ENCODE measurements around the gene ADGRL1.

Gene ADGRL1

DNA sequence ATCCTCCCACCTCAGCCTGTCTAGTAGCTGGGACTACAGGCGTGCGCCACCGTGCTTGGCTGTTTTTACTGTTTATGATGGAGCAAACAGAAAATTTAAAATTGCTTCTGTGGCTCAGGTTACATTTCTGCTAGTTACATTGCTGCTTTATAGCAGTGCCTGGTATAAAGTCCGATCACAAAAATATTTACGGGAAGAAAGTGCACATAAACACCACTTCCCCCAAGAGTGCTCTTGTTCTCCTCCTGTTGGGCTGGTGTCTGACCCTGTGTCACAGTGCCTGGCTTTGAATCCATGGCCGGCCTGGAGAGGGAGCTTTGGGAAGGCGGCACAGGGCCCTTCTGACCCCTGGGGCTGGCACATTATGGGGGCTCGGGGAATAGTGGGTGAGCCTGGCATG is 100.3 kb downstream of the ADGRL1 start:
- H3K27ac Mint-ChIP-seq: no peak overlapping the region
- H3K9me3 Mint-ChIP-seq: no peaks in the 10 kb centered on the region
- no peak overlapping the region for H3K4me3 Mint-ChIP-seq
- H3K4me1 Mint-ChIP-seq (ENCODE audit: low read depth): no peaks in the 10 kb centered on the region
- H3K36me3 Mint-ChIP-seq (ENCODE audit: low read depth): peaks cover 5% of the 10 kb centered on the region
- no peaks in the 10 kb centered on the region for H3K27me3 Mint-ChIP-seq (ENCODE audit: low read depth)
- no peak for DNase-seq (ENCODE audit: low spot score)

DNA sequence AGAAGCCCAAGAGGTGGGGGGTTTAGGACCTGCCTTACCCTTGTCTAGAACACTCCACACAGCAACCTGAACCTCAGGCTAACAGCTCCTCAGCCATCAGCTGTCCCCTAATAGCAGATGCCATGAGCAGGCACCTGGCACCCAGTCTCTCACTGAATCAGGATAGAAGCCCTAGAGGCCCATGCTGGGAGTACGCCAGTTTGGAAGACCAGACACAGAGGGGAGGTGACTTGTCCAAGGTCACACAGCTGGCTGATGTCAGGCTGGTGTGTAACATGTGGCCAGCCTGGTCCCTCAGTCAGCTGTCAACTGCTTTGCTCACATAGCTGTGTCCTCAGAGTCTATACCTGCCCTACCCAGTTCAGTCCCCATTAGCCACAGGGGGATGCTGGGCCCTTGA is 102.7 kb downstream of the ADGRL1 start:
- H3K27me3 Mint-ChIP-seq (ENCODE audit: low read depth): no peaks in the 10 kb centered on the region
- DNase-seq (ENCODE audit: low spot score): no peak
- no peak overlapping the region for H3K4me3 Mint-ChIP-seq
- H3K36me3 Mint-ChIP-seq (ENCODE audit: low read depth): peaks cover 5% of the 10 kb centered on the region
- H3K4me1 Mint-ChIP-seq (ENCODE audit: low read depth): no peaks in the 10 kb centered on the region
- no peak overlapping the region for H3K27ac Mint-ChIP-seq
- no peaks in the 10 kb centered on the region for H3K9me3 Mint-ChIP-seq

DNA sequence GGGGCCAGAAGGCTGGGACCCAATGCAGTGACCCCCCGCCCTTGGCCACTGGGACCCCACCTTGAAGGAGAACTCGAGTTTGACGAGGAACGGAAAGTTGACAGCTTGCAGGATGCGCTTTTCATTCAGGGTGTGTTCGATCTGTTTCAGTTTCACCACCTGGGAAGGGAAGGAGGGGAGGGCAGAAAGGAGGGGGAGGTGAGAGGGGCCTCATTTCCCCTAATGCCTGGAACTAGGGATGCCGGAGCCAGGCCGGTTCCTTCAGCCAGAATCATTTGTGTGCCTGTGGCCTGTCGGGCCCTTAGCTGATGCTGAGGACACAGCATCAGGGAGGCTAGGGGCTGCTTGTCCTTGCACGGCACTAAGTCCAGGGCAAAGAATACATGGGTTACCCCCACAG is 103.2 kb downstream of the ADGRL1 start:
- Mint-ChIP-seq H3K9me3 (no peaks in the 10 kb centered on the region), H3K4me1 (ENCODE audit: low read depth) (no peaks in the 10 kb centered on the region), H3K4me3 (no peak overlapping the region), H3K27me3 (ENCODE audit: low read depth) (no peaks in the 10 kb centered on the region), H3K36me3 (ENCODE audit: low read depth) (peaks cover 9% of the 10 kb centered on the region), H3K27ac (no peak overlapping the region)
- no peak for DNase-seq (ENCODE audit: low spot score)

DNA sequence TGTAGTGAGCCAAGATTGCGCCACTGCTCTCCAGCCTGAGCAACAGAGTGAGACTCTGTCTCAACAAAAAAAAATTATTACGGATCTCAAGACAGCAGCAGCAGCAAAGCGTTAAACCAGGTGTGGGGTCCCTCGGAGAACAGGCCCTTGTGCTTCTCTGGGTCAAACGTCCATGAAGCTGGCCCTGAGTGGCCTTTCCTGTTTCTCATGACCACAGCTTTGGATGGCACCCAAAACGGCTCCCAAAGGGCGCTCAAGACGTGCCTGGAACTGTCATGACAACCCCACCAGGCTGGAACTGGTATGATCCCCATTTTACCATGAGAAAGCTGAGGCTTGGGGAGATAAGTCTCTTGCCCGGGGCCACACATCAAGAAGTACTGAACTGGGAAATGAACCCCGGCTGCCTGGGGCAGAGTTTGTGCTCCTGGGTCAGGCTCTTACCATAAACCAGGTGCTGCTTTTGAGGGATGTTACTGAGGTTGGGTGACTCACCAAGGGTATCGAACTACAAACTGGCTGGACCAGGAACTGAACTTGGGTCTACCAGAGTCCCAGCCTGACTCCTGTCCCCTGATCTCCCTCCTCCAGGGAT is 103.8 kb downstream of the ADGRL1 start:
- Mint-ChIP-seq H3K9me3 (no peaks in the 10 kb centered on the region), H3K4me1 (ENCODE audit: low read depth) (no peaks in the 10 kb centered on the region), H3K27me3 (ENCODE audit: low read depth) (no peaks in the 10 kb centered on the region), H3K4me3 (no peak overlapping the region), H3K36me3 (ENCODE audit: low read depth) (peaks cover 9% of the 10 kb centered on the region), H3K27ac (no peak overlapping the region)
- no peak for DNase-seq (ENCODE audit: low spot score)

DNA sequence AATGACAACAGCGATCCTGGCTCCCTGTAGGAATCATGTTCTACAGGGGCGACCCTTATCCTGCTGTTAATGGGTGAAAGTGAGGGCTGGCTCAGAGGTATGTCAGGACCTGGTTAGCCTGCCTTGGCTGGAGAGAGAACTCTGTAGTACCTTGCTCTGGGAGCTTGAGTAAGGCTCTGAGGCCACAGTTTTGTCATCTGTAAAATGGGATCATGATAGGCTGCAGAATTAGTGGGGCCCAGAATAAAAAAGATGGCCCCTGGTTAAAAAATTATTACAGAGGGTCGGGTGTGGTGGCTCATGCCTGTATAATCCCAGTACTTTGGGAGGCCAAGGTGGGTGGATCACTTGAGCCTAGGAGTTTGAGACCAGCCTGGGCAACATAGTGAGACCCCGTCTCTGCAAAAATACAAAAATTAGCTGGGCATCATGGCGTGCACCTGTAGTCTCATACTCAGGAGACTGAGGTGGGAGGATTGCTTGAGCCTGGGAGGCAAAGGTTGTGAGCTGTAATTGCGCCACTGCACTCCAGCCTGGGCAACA is 104.9 kb downstream of the ADGRL1 start:
- H3K27me3 Mint-ChIP-seq (ENCODE audit: low read depth): no peaks in the 10 kb centered on the region
- H3K36me3 Mint-ChIP-seq (ENCODE audit: low read depth): peaks cover 12% of the 10 kb centered on the region
- no peaks in the 10 kb centered on the region for H3K4me1 Mint-ChIP-seq (ENCODE audit: low read depth)
- no peak for DNase-seq (ENCODE audit: low spot score)
- no peaks in the 10 kb centered on the region for H3K9me3 Mint-ChIP-seq
- no peak overlapping the region for H3K27ac Mint-ChIP-seq
- H3K4me3 Mint-ChIP-seq: no peak overlapping the region

Data from T-helper 2 cell treated with Interferon-gamma antibody and Interleukin-4, amounts not matched to agents 5 μg/mL and 100 μg/mL, for 36 hours (primary cell).